Measurements from ENCODE around the gene TMPRSS3. TPM values are rescaled to one million over a fixed set of nuclear protein-coding genes. Genes with fewer than 3 reads are reported as not detected.

TMPRSS3 gene
- total RNA-seq, 1 experiment from 2014 or later, result 10.3 TPM

DNA sequence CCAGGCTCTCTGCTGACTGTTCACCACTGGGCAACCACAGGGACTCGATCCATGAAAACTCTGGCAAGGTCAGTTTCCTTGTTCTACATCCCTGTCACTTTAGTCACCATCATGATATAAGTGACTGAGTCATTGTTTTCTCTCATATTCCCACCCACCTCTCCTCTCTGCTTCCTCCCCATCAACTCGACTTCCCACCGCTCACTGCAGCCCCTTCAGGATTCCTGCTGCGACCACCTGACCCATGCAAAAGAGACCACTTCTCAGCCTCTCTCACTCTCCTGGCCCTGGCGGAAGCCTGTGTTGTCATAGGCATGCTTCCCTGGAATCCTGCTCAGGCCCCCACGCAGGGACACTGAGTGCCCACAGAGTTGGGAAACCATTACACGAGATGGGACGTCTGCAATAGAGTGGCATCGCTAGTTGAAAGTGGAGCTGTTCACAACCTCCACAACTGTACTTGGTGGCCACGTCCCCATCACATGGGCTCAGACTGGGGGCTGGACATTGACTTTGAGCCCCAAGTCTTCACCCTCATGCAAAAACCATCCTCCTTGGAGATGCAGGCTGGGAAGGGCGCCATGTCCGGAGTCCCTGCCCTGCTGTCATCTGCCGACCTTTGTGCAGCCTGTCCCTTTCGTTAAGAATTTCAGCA is 43.3 kb downstream of the TMPRSS3 start:
- intact Hi-C loops (cut with micrococcal nuclease; ENCODE audit: unreplicated experiment), result no loop called here
- Mint-ChIP-seq H3K9me3 (ENCODE audit: low read depth, unreplicated experiment) (peaks cover 4% of the 10 kb centered on the region), H3K27me3 (ENCODE audit: unreplicated experiment) (peaks cover 17% of the 10 kb centered on the region), H3K27ac (ENCODE audit: unreplicated experiment) (no peak overlapping the region), H3K4me3 (ENCODE audit: low read depth, unreplicated experiment) (no peak overlapping the region), H3K36me3 (ENCODE audit: insufficient read depth, unreplicated experiment) (no peaks in the 10 kb centered on the region), H3K4me1 (ENCODE audit: low read depth, unreplicated experiment) (peaks cover 7% of the 10 kb centered on the region)
- CTCF ChIA-PET, result interaction anchor here (1.3 kb wide), 1 partner anchor 29 kb away, joined by 3 read pairs; no protein-coding TSS in a partner anchor
- BruUV-seq (replicated peaks), result no TSS peak
- TF ChIP-seq CTCF (IDR thresholded peaks at IDR 0.05; ENCODE audit: unreplicated experiment), result no peak
- no peak for DNase-seq

DNA sequence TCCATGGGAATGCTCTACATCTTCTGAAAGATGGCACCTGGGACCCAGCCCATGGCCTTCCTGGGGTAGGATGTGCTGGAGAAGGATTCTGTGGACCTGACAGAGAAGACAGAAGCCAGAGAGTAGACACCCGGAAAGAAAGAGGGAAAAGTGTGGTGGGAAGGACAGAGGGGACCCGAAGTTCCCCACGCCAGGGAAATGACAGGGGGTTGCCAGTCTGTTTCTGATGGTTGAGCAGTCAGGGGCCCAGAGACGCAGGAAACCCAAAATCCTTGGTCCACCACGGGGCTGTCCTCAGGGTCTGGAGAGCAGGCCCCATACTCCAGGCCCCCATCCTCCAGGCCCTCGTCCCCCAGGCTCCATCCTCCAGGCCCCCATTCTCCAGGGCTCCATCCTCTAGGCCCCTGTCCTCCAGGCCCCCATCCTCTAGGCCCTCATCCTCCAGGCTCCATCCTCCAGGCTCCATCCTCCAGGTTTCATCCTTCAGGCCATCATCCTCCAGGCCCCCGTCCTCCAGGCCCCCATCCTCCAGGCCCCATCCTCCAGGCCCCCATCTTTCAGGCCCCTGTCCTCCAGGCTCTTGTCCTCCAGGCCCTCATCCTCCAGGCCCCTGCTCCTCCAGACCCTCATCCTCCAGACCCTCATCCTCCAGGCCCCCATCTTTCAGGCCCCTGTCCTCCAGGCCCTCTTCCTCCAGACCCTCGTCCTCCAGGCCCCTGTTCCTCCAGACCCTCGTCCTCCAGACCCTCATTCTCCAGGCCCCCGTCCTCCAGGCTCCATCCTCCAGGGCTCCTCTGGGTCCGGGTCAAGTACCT is 44.0 kb downstream of the TMPRSS3 start:
- no peak overlapping the region for H3K27ac Mint-ChIP-seq (ENCODE audit: unreplicated experiment)
- no TSS peak for BruUV-seq (replicated peaks)
- peaks cover 17% of the 10 kb centered on the region for H3K27me3 Mint-ChIP-seq (ENCODE audit: unreplicated experiment)
- H3K9me3 Mint-ChIP-seq (ENCODE audit: low read depth, unreplicated experiment), result peaks cover 4% of the 10 kb centered on the region
- CTCF ChIA-PET, result no interaction called here
- TF ChIP-seq CTCF (IDR thresholded peaks at IDR 0.05; ENCODE audit: unreplicated experiment), result no peak
- intact Hi-C loops (cut with micrococcal nuclease; ENCODE audit: unreplicated experiment), result no loop called here
- H3K4me1 Mint-ChIP-seq (ENCODE audit: low read depth, unreplicated experiment), result peaks cover 7% of the 10 kb centered on the region
- no peak for DNase-seq
- H3K4me3 Mint-ChIP-seq (ENCODE audit: low read depth, unreplicated experiment), result no peak overlapping the region
- H3K36me3 Mint-ChIP-seq (ENCODE audit: insufficient read depth, unreplicated experiment), result no peaks in the 10 kb centered on the region

DNA sequence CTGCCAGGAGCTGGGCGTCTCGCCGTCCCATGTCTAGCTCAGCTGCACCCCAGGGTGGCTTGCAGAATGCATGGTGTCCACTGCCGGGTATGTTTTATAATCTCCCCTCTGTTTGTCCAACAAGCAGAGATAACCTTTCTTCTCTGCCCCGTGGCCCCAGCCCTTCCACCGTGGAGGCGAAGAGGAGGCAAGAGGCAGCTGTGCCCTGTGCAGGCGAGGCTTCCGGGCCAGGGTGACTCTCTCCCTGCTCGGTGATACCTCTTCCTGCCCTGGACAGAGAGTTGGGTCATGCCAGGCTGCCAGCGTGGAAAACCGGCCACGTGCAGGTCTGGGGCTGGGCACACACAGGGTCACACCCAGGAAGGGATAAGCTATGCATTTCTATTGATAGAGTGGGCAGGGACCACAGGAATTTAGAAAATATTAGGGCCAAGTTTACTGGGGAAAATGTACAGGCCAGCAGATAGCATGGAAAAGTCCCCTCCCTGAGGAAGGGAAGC is 44.9 kb downstream of the TMPRSS3 start, which contains the start of gene TFF2:
TSS of gene TFF2 (minus strand) at position 68 of the 500 bp plus-strand sequence. CDS start at position 31, 37 bp downstream.
- H3K27me3 Mint-ChIP-seq (ENCODE audit: unreplicated experiment), result peaks cover 17% of the 10 kb centered on the region
- no peak for TF ChIP-seq CTCF (IDR thresholded peaks at IDR 0.05; ENCODE audit: unreplicated experiment)
- no TSS peak for BruUV-seq (replicated peaks)
- H3K27ac Mint-ChIP-seq (ENCODE audit: unreplicated experiment), result no peak within 1 kb of the TSS
- H3K9me3 Mint-ChIP-seq (ENCODE audit: low read depth, unreplicated experiment), result peaks cover 4% of the 10 kb centered on the region
- H3K36me3 Mint-ChIP-seq (ENCODE audit: insufficient read depth, unreplicated experiment), result no peaks in the 10 kb centered on the region
- peaks cover 7% of the 10 kb centered on the region for H3K4me1 Mint-ChIP-seq (ENCODE audit: low read depth, unreplicated experiment)
- peak; percentile 24 for DNase-seq
- intact Hi-C loops (cut with micrococcal nuclease; ENCODE audit: unreplicated experiment), result no loop called here
- CTCF ChIA-PET, result no interaction called here
- no peak within 1 kb of the TSS for H3K4me3 Mint-ChIP-seq (ENCODE audit: low read depth, unreplicated experiment)

DNA sequence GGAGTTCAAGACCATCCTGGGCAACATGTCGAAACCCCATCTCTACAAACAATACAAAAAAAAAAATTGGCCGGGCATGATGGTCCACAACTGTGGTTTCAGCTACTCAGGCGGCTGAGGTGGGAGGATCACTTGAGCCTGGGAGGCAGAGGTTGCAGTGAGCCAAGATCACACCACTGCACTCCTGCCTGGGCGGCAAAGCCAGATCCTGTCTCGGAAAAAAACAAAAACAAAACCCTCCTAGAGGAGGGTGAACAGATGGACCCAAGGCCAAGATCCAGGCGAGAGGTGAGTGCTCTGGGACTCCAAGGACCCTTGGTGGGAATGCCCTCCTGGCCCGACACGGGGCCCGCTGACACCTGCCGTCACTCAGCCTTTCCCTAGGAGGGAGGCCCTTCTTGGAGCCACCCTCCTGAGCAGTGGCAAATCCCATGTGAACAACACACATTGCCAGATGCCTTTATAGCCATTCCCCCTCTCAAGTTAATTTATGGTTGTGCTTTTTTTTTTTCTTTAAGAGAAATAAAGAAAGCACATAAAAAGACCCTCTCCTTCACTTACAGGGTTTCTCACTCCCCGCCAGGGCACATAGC is 45.4 kb downstream of the TMPRSS3 start:
- Mint-ChIP-seq H3K27me3 (ENCODE audit: unreplicated experiment) (peaks cover 17% of the 10 kb centered on the region), H3K9me3 (ENCODE audit: low read depth, unreplicated experiment) (peaks cover 4% of the 10 kb centered on the region), H3K27ac (ENCODE audit: unreplicated experiment) (no peak overlapping the region), H3K4me1 (ENCODE audit: low read depth, unreplicated experiment) (peaks cover 7% of the 10 kb centered on the region), H3K4me3 (ENCODE audit: low read depth, unreplicated experiment) (no peak overlapping the region), H3K36me3 (ENCODE audit: insufficient read depth, unreplicated experiment) (no peaks in the 10 kb centered on the region)
- no TSS peak for BruUV-seq (replicated peaks)
- TF ChIP-seq CTCF (IDR thresholded peaks at IDR 0.05; ENCODE audit: unreplicated experiment), result no peak
- intact Hi-C loops (cut with micrococcal nuclease; ENCODE audit: unreplicated experiment), result no loop called here
- DNase-seq, result no peak
- CTCF ChIA-PET, result no interaction called here

All from Calu3 (cell line).